ENCODE data around the gene FIBCD1. TPM values are rescaled to one million over a fixed set of nuclear protein-coding genes. Genes with fewer than 3 reads are reported as not detected.

The FIBCD1 gene
- total and polyA plus RNA-seq, 9 of the 15 experiments (the other 6 are each of a cell fraction or from before 2014, with no cell fraction given), result 0.53 to 1.2 (median 0.95) TPM; not detected in 4

DNA sequence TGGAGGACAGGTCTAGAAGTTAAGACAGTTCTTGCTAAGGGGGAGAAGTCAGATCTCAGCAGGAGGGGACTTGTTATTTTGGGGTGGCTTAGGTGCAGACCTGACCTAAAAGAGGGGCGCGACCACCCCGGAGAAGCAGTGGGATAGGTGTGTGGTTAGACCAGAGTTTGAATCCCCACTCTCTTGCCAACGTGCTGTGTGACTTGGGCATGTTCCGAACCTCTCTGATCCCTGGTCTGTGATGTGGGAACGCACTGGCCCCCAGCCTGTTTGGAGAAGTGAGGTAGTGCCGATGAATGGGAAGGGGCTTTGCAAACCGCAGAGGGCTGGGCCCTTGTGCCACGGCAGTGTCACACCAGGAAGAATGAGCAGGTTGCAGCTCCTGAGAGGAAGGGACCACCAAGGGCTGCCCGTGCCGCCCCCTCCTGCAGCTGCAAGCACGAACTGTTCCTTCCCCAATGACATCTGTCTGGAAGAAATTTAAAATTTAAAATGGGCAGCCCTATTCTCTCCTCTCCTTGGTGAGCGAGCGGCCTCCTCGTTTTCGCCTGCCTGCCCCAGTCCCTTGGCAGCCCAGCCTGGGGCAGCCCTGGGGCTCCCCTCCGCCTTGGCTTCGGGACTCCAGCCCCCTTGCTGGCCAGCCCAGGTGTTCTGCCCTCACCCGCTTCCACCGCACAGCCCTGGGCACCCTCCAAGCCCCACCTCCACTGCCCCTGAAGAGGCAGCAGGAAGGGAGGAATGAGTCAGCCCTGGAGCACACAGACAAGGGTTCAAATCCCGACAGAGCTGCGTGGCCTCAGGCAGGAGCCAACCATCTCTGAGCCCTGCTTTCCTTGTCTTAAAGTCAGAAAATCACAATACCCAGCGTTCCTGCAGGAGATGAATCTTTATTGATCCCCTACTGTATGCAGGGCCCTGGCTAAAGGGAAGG lies 1.6 kb downstream of the FIBCD1 start (continued):
- TF ChIP-seq, protein P1, sequence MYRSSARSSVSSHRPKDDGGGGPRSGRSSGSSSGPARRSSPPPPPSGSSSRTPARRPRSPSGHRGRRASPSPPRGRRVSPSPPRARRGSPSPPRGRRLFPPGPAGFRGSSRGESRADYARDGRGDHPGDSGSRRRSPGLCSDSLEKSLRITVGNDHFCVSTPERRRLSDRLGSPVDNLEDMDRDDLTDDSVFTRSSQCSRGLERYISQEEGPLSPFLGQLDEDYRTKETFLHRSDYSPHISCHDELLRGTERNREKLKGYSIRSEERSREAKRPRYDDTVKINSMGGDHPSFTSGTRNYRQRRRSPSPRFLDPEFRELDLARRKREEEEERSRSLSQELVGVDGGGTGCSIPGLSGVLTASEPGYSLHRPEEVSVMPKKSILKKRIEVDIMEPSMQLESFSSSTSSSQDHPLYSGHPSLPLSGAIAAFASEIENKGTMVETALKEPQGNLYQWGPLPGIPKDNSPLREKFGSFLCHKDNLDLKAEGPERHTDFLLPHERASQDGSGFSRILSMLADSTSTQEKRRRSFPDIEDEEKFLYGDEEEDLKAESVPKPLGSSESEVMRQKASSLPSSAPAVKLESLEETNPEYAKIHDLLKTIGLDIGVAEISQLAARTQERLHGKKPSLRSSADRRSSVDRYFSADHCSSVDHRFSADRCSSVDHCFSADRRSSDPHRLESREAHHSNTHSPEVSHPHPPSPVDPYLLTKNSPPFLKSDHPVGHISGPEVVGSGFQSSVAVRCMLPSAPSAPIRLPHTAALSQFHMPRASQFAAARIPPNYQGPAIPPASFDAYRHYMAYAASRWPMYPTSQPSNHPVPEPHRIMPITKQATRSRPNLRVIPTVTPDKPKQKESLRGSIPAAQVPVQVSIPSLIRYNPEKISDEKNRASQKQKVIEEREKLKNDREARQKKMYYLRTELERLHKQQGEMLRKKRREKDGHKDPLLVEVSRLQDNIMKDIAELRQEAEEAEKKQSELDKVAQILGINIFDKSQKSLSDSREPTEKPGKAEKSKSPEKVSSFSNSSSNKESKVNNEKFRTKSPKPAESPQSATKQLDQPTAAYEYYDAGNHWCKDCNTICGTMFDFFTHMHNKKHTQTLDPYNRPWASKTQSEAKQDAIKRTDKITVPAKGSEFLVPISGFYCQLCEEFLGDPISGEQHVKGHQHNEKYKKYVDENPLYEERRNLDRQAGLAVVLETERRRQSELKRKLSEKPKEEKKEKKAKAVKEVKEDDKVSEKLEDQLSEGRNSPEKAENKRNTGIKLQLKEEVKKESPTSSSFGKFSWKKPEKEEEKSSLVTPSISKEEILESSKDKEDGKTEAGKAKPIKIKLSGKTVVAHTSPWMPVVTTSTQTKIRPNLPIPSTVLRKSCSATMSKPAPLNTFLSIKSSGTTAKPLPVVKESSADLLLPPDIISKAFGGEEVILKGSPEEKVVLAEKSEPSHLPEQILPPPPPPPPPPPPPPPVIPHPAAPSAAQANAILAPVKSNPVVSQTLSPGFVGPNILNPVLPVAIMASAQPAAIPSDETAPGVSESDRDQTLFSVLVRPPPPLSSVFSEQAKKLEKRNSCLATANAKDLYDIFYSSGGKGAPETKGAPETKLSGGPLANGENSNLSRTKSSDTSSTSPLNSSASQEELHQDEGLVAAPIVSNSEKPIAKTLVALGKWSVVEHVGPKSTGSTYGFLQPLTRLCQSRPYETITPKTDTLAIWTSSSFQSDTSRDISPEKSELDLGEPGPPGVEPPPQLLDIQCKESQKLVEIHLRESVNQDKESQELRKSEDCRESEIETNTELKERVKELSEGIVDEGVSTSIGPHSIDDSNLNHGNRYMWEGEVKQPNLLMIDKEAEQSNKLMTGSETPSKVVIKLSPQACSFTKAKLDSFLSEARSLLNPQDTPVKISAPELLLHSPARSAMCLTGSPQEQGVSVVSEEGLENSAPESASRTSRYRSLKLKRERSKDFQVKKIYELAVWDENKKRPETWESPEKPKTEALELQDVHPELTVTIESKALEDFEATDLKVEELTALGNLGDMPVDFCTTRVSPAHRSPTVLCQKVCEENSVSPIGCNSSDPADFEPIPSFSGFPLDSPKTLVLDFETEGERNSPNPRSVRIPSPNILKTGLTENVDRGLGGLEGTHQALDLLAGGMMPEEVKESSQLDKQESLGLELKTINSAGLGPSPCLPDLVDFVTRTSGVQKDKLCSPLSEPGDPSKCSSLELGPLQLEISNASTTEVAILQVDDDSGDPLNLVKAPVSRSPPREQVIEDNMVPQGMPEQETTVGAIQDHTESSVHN (IDR thresholded peaks at IDR 0.05; ENCODE audit: borderline replicate concordance in 1 of 2, low read depth in 1 of 2), result no peak
- TF ChIP-seq, protein P2, sequence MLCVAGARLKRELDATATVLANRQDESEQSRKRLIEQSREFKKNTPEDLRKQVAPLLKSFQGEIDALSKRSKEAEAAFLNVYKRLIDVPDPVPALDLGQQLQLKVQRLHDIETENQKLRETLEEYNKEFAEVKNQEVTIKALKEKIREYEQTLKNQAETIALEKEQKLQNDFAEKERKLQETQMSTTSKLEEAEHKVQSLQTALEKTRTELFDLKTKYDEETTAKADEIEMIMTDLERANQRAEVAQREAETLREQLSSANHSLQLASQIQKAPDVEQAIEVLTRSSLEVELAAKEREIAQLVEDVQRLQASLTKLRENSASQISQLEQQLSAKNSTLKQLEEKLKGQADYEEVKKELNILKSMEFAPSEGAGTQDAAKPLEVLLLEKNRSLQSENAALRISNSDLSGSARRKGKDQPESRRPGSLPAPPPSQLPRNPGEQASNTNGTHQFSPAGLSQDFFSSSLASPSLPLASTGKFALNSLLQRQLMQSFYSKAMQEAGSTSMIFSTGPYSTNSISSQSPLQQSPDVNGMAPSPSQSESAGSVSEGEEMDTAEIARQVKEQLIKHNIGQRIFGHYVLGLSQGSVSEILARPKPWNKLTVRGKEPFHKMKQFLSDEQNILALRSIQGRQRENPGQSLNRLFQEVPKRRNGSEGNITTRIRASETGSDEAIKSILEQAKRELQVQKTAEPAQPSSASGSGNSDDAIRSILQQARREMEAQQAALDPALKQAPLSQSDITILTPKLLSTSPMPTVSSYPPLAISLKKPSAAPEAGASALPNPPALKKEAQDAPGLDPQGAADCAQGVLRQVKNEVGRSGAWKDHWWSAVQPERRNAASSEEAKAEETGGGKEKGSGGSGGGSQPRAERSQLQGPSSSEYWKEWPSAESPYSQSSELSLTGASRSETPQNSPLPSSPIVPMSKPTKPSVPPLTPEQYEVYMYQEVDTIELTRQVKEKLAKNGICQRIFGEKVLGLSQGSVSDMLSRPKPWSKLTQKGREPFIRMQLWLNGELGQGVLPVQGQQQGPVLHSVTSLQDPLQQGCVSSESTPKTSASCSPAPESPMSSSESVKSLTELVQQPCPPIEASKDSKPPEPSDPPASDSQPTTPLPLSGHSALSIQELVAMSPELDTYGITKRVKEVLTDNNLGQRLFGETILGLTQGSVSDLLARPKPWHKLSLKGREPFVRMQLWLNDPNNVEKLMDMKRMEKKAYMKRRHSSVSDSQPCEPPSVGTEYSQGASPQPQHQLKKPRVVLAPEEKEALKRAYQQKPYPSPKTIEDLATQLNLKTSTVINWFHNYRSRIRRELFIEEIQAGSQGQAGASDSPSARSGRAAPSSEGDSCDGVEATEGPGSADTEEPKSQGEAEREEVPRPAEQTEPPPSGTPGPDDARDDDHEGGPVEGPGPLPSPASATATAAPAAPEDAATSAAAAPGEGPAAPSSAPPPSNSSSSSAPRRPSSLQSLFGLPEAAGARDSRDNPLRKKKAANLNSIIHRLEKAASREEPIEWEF (CRISPR knock-in tag; IDR thresholded peaks at IDR 0.05), result no peak
- TF ChIP-seq RBM34 (IDR thresholded peaks at IDR 0.05; ENCODE audit: borderline replicate concordance, insufficient read depth, low read length), result no peak
- TF ChIP-seq, protein P3, sequence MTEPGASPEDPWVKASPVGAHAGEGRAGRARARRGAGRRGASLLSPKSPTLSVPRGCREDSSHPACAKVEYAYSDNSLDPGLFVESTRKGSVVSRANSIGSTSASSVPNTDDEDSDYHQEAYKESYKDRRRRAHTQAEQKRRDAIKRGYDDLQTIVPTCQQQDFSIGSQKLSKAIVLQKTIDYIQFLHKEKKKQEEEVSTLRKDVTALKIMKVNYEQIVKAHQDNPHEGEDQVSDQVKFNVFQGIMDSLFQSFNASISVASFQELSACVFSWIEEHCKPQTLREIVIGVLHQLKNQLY (CRISPR knock-in tag; conservative IDR thresholded peaks at IDR 0.05), result peak in 1 of 2 experiments; percentile 31; a peak in 2 of 4 replicates
- TF ChIP-seq NCOA2 (IDR thresholded peaks at IDR 0.05; ENCODE audit: partially characterized antibody in 2 of 2), result no peak
- TF ChIP-seq, protein P4, sequence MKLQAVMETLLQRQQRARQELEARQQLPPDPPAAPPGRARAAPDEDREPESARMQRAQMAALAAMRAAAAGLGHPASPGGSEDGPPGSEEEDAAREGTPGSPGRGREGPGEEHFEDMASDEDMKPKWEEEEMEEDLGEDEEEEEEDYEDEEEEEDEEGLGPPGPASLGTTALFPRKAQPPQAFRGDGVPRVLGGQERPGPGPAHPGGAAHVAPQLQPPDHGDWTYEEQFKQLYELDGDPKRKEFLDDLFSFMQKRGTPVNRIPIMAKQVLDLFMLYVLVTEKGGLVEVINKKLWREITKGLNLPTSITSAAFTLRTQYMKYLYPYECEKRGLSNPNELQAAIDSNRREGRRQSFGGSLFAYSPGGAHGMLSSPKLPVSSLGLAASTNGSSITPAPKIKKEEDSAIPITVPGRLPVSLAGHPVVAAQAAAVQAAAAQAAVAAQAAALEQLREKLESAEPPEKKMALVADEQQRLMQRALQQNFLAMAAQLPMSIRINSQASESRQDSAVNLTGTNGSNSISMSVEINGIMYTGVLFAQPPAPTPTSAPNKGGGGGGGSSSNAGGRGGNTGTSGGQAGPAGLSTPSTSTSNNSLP (IDR thresholded peaks at IDR 0.05; ENCODE audit: borderline replicate concordance, low read depth, low read length), result no peak

Data from K562 (cell line).